BLaER1 treated with 17β-estradiol and CSF1 and Interleukin-3, amounts not matched to agents 10 nM and 100 nM (cell line): ENCODE results near the gene MGAT5.

ENCODE experiments used
- H3K27ac ChIP-seq, 11 experiments: shearing (Covaris generic); formaldehyde crosslinking; 2 replicates each; pipeline ENCODE4 v1.8.1; 2022
- H3K27me3 ChIP-seq, 11 experiments: shearing (Covaris generic); formaldehyde crosslinking; 2 replicates each; pipeline ENCODE4 v1.8.1; 2022
- H3K36me3 ChIP-seq, 11 experiments: shearing (Covaris generic); formaldehyde crosslinking; 2 replicates each; pipeline ENCODE4 v1.8.1; 2022
- H3K4me1 ChIP-seq, 10 experiments: shearing (Covaris generic); formaldehyde crosslinking; 2 replicates each; pipeline ENCODE4 v1.8.1; 2022
- H3K4me2 ChIP-seq, 11 experiments: shearing (Covaris generic); formaldehyde crosslinking; 2 replicates each; pipeline ENCODE4 v1.8.1; 2022
- H3K4me3 ChIP-seq, 10 experiments: shearing (Covaris generic); formaldehyde crosslinking; 2 replicates each; pipeline ENCODE4 v1.8.1; 2022
- H3K9ac ChIP-seq, 11 experiments: shearing (Covaris generic); formaldehyde crosslinking; 2 replicates each; pipeline ENCODE4 v1.8.1; 2022
- H3K9me3 ChIP-seq, 11 experiments: shearing (Covaris generic); formaldehyde crosslinking; replicated peaks in 1 of 11; 2 replicates each; pipeline ENCODE4 v1.8.1; 2022
- H4K20me1 ChIP-seq, 11 experiments: shearing (Covaris generic); formaldehyde crosslinking; 2 replicates each; pipeline ENCODE4 v1.8.1; 2022
- Cebpa-rat ChIP-seq, 11 experiments: shearing (Covaris generic); IDR thresholded peaks; 2 replicates each; pipeline ENCODE4 v1.8.1; 2022

Gene MGAT5

GRCh38 chr2:134243244-134243643, 10.6 kb upstream of the MGAT5 start:
- no peak overlapping the region for H3K9ac ChIP-seq
- no peaks in the 10 kb centered on the region for H3K27me3 ChIP-seq
- no peak overlapping the region for H3K4me3 ChIP-seq
- H4K20me1 ChIP-seq, result peaks cover 0 to 62% (median 15%) of the 10 kb centered on the region in 11 experiments; a peak in 13 of 22 replicates
- peaks cover 0 to 4% (median 0%) of the 10 kb centered on the region in 11 experiments; a peak in 4 of 22 replicates for H3K9me3 ChIP-seq
- peaks cover 64 to 100% (median 88%) of the 10 kb centered on the region in 10 experiments for H3K4me1 ChIP-seq
- H3K4me2 ChIP-seq, result peak overlapping the region in 10 of 11 experiments; percentile 78 to 93 (median 84); a peak in 16 of 22 replicates
- peak overlapping the region in 4 of 11 experiments; percentile 53 to 69 (median 66); a peak in 3 of 22 replicates for H3K27ac ChIP-seq
- no peak for TF ChIP-seq Cebpa-rat (IDR thresholded peaks at IDR 0.05)
- peaks cover 0 to 6% (median 0%) of the 10 kb centered on the region in 11 experiments; a peak in 3 of 22 replicates for H3K36me3 ChIP-seq

- peaks cover 72 to 100% (median 96%) of the 10 kb centered on the region in 10 experiments for H3K4me1 ChIP-seq
- H3K4me3 ChIP-seq, result no peak overlapping the region
- peak overlapping the region in 9 of 11 experiments; percentile 28 to 69 (median 52); a peak in 15 of 22 replicates for H3K27ac ChIP-seq
- no peaks in the 10 kb centered on the region; a peak in 1 of 22 replicates for H3K9me3 ChIP-seq
- H3K4me2 ChIP-seq, result peak overlapping the region; percentile 78 to 93 (median 84)
- H3K27me3 ChIP-seq, result no peaks in the 10 kb centered on the region
- peak overlapping the region in 6 of 11 experiments; percentile 35 to 66 (median 53); a peak in 9 of 22 replicates for H3K9ac ChIP-seq
- no peak for TF ChIP-seq Cebpa-rat (IDR thresholded peaks at IDR 0.05)
- peaks cover 0 to 5% (median 0%) of the 10 kb centered on the region in 11 experiments; a peak in 3 of 22 replicates for H3K36me3 ChIP-seq
- peaks cover 0 to 71% (median 23%) of the 10 kb centered on the region in 11 experiments; a peak in 13 of 22 replicates for H4K20me1 ChIP-seq
These were observed 9.8 kb upstream of the MGAT5 start for GRCh38 chr2:134244086-134244485.

- TF ChIP-seq Cebpa-rat (IDR thresholded peaks at IDR 0.05), result no peak
- H3K36me3 ChIP-seq, result peaks cover 0 to 8% (median 0%) of the 10 kb centered on the region in 11 experiments; a peak in 4 of 22 replicates
- peak overlapping the region; percentile 78 to 93 (median 84) for H3K4me2 ChIP-seq
- no peaks in the 10 kb centered on the region for H3K27me3 ChIP-seq
- H3K4me3 ChIP-seq, result peak overlapping the region in 3 of 10 experiments; percentile 15 to 44 (median 33); a peak in 3 of 20 replicates
- H3K9me3 ChIP-seq, result no peaks in the 10 kb centered on the region
- H3K4me1 ChIP-seq, result peaks cover 74 to 100% (median 98%) of the 10 kb centered on the region in 10 experiments
- peak overlapping the region in 10 of 11 experiments; percentile 27 to 66 (median 49); a peak in 13 of 22 replicates for H3K9ac ChIP-seq
- H4K20me1 ChIP-seq, result peaks cover 0 to 76% (median 23%) of the 10 kb centered on the region in 11 experiments; a peak in 14 of 22 replicates
- H3K27ac ChIP-seq, result peak overlapping the region in 10 of 11 experiments; percentile 11 to 69 (median 51); a peak in 17 of 22 replicates
These were observed 9.3 kb upstream of the MGAT5 start for GRCh38 chr2:134244587-134244986.

- Histone ChIP-seq H3K4me1 (peaks cover 78 to 100% (median 98%) of the 10 kb centered on the region in 10 experiments), H3K9me3 (no peaks in the 10 kb centered on the region), H3K27ac (peak overlapping the region; percentile 11 to 69 (median 56); a peak in 19 of 22 replicates), H3K36me3 (peaks cover 0 to 17% (median 0%) of the 10 kb centered on the region in 11 experiments; a peak in 3 of 22 replicates), H4K20me1 (peaks cover 0 to 85% (median 23%) of the 10 kb centered on the region in 11 experiments; a peak in 14 of 22 replicates), H3K27me3 (no peaks in the 10 kb centered on the region), H3K9ac (peak overlapping the region; percentile 3 to 68 (median 53); a peak in 17 of 22 replicates), H3K4me3 (peak overlapping the region in 7 of 10 experiments; percentile 9 to 44 (median 23); a peak in 4 of 20 replicates), H3K4me2 (peak overlapping the region; percentile 78 to 93 (median 84))
- no peak for TF ChIP-seq Cebpa-rat (IDR thresholded peaks at IDR 0.05)
These were observed 8.4 kb upstream of the MGAT5 start for GRCh38 chr2:134245340-134245984.

- Histone ChIP-seq H3K4me3 (peak overlapping the region; percentile 9 to 34 (median 26); a peak in 11 of 20 replicates), H3K4me1 (peaks cover 83 to 100% (median 99%) of the 10 kb centered on the region in 10 experiments), H3K9me3 (no peaks in the 10 kb centered on the region), H3K27me3 (no peaks in the 10 kb centered on the region), H3K4me2 (peak overlapping the region; percentile 78 to 93 (median 84)), H4K20me1 (peaks cover 4 to 87% (median 27%) of the 10 kb centered on the region in 11 experiments; a peak in 16 of 22 replicates), H3K36me3 (peaks cover 0 to 24% (median 0%) of the 10 kb centered on the region in 11 experiments; a peak in 3 of 22 replicates), H3K9ac (peak overlapping the region; percentile 26 to 68 (median 53)), H3K27ac (peak overlapping the region; percentile 11 to 69 (median 58); a peak in 20 of 22 replicates)
- TF ChIP-seq Cebpa-rat (IDR thresholded peaks at IDR 0.05), result no peak
These were observed 7.6 kb upstream of the MGAT5 start for GRCh38 chr2:134246154-134246874.

GRCh38 chr2:134247679-134248078, 6.2 kb upstream of the MGAT5 start:
- H3K9ac ChIP-seq, result no peak overlapping the region
- no peaks in the 10 kb centered on the region for H3K27me3 ChIP-seq
- peak overlapping the region; percentile 73 to 93 (median 84); a peak in 21 of 22 replicates for H3K4me2 ChIP-seq
- TF ChIP-seq Cebpa-rat (IDR thresholded peaks at IDR 0.05), result no peak
- peaks cover 0 to 30% (median 4%) of the 10 kb centered on the region in 11 experiments; a peak in 8 of 22 replicates for H3K36me3 ChIP-seq
- peaks cover 8 to 94% (median 36%) of the 10 kb centered on the region in 11 experiments; a peak in 17 of 22 replicates for H4K20me1 ChIP-seq
- H3K4me3 ChIP-seq, result no peak overlapping the region
- H3K4me1 ChIP-seq, result peaks cover 93 to 100% (median 100%) of the 10 kb centered on the region in 10 experiments
- no peaks in the 10 kb centered on the region for H3K9me3 ChIP-seq
- peak overlapping the region in 3 of 11 experiments; percentile 5 to 28 (median 19); a peak in 4 of 22 replicates for H3K27ac ChIP-seq

GRCh38 chr2:134248913-134249312, 5.0 kb upstream of the MGAT5 start:
- H3K4me2 ChIP-seq, result peak overlapping the region; percentile 73 to 93 (median 84)

GRCh38 chr2:134249755-134250154, 4.1 kb upstream of the MGAT5 start:
- peaks cover 0 to 97% (median 40%) of the 10 kb centered on the region in 11 experiments; a peak in 17 of 22 replicates for H4K20me1 ChIP-seq
- peak overlapping the region; percentile 71 to 93 (median 84) for H3K4me2 ChIP-seq
- H3K27me3 ChIP-seq, result no peaks in the 10 kb centered on the region
- H3K4me3 ChIP-seq, result no peak overlapping the region
- H3K36me3 ChIP-seq, result peaks cover 18 to 50% (median 23%) of the 10 kb centered on the region in 11 experiments
- 0 out of 22 replicates have a peak overlapping the region, but pooled peaks of 1 of the 11 experiments have one; percentile 49 for H3K27ac ChIP-seq
- no peak for TF ChIP-seq Cebpa-rat (IDR thresholded peaks at IDR 0.05)
- H3K4me1 ChIP-seq, result peaks cover 95 to 100% (median 100%) of the 10 kb centered on the region in 10 experiments
- no peak overlapping the region for H3K9ac ChIP-seq
- H3K9me3 ChIP-seq, result no peaks in the 10 kb centered on the region

More at GRCh38 chr2:134248913-134249312, 5.0 kb upstream of the MGAT5 start:
- no peak for TF ChIP-seq Cebpa-rat (IDR thresholded peaks at IDR 0.05)
- H3K36me3 ChIP-seq, result peaks cover 10 to 42% (median 15%) of the 10 kb centered on the region in 11 experiments; a peak in 20 of 22 replicates
- no peaks in the 10 kb centered on the region for H3K9me3 ChIP-seq
- H3K27me3 ChIP-seq, result no peaks in the 10 kb centered on the region
- peaks cover 4 to 95% (median 35%) of the 10 kb centered on the region in 11 experiments; a peak in 17 of 22 replicates for H4K20me1 ChIP-seq
- no peak overlapping the region for H3K4me3 ChIP-seq
- H3K4me1 ChIP-seq, result peaks cover 99 to 100% (median 100%) of the 10 kb centered on the region in 10 experiments
- H3K9ac ChIP-seq, result no peak overlapping the region
- peak overlapping the region in 3 of 11 experiments; percentile 5 to 19 (median 18); a peak in 2 of 22 replicates for H3K27ac ChIP-seq
